Subcutaneous adipose tissue (tissue), 4 donors: ENCODE data around the gene CALM1. TPM values are rescaled to one million over a fixed set of nuclear protein-coding genes. Genes with fewer than 3 reads are reported as not detected.

Experiments used
- CTCF ChIP-seq: fragments of 450-650 bp; IDR thresholded peaks from one replicate; pipeline ENCODE4 v1.5.1; 2016; ENCODE audit warnings: low read depth, mild to moderate bottlenecking, control low read depth, antibody characterized with exemption, moderate library complexity
- total RNA-seq, 4 donors: library from RNA; depleted of rRNA; stranded (reverse); fragments of >200 nt; gene quantifications; one replicate each; pipeline ENCODE4 v1.1.0, GENCODE V29; 2016

CALM1 gene
- total RNA-seq, 4 donors from 2014 or later: 224 to 493 (median 260) TPM

- TF ChIP-seq CTCF: no peak
These were observed 46.6 kb downstream of the CALM1 start for GRCh38 chr14:90443161-90444076.

- no peak for TF ChIP-seq CTCF
These were observed 47.4 kb downstream of the CALM1 start for GRCh38 chr14:90444077-90444696.

GRCh38 chr14:90445011-90445410 lies 48.2 kb downstream of the CALM1 start:
- TF ChIP-seq CTCF: no peak

- TF ChIP-seq CTCF: no peak
These were observed 49.6 kb downstream of the CALM1 start for GRCh38 chr14:90446405-90446804.

GRCh38 chr14:90447720-90448497 lies 51.1 kb downstream of the CALM1 start:
- TF ChIP-seq CTCF: no peak

GRCh38 chr14:90449411-90449810 lies 52.6 kb downstream of the CALM1 start:
- no peak for TF ChIP-seq CTCF

GRCh38 chr14:90450151-90450550 lies 53.3 kb downstream of the CALM1 start:
- TF ChIP-seq CTCF: no peak
